ENCODE measurements around the gene ALDH3A2. TPM values are rescaled to one million over a fixed set of nuclear protein-coding genes. Genes with fewer than 3 reads are reported as not detected.

The ALDH3A2 gene
- polyA plus RNA-seq, 4 donors = 68.6 to 153 (median 76.0) TPM

- H3K4me1 ChIP-seq (ENCODE audit: control insufficient read depth in 3 of 3, insufficient read depth in 2 of 3, low read depth in 1 of 3, low read length in 2 of 3) = peaks cover 3 to 47% (median 6%) of the 10 kb centered on the region in 3 donors
- no peaks in the 10 kb centered on the region for H3K27me3 ChIP-seq (ENCODE audit: control insufficient read depth in 3 of 3, insufficient read depth in 3 of 3, low read length in 3 of 3)
- FAIRE-seq = no peak
- 93 to 94% (median 94%) methylated on average over 5 of the region's 5 CpGs for WGBS, 3 donors
- H3K4me3 ChIP-seq (ENCODE audit: low read depth in 1 of 3, low read length in 3 of 3) = no peak overlapping the region
- no peak for DNase-seq
- no peaks in the 10 kb centered on the region for H3K36me3 ChIP-seq (ENCODE audit: control insufficient read depth in 3 of 3, insufficient read depth in 2 of 3, low read depth in 1 of 3, low read length in 3 of 3)
- H3K27ac ChIP-seq (ENCODE audit: low read depth in 1 of 3, low read length in 2 of 3) = no peak overlapping the region
- H3K9me3 ChIP-seq (ENCODE audit: control insufficient read depth in 2 of 2, insufficient read depth in 1 of 2, low read depth in 1 of 2, low read length in 1 of 2) = peaks cover 0 to 3% of the 10 kb centered on the region in 2 donors
Measured at GRCh38 chr17:19725486-19725885, 76.9 kb downstream of the ALDH3A2 start.

DNA sequence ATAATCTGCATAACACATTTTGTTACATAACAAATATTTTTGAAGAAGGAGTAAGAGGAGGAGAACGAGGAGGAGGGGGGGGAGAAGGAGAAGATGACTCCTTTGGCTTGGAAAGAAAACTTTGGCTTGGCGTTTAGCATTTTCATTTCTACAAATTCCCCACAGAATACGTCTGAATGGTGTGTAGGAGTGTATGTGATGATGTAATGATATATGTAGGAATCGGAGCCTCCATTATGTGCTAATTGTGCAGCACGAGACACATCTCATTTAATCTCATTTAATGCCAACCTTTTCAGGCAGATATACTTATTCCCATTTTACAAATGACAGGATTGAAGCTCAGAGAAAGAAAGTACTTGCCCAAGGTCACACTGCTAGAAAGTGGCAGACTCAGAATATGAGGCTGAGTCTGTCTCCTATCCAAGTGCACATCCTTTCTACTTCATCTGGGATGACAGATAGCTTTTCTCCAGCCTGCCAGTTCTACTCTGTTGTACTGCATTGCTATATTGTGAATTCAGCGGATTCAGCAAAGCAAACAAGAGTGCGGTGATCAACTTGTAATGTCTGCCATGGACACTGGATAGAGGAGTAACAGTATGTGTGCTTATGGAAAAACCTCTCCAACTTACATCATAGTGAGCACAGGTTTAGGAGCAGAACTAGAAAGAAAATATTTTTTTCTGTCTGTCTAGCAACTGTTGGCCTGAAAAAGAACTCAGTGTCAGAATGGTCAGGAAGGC is 78.3 kb downstream of the ALDH3A2 start:
- H3K27ac ChIP-seq (ENCODE audit: low read depth in 1 of 3, low read length in 2 of 3) = peak overlapping the region in 1 of 3 donors; percentile 96
- no peak overlapping the region for H3K4me3 ChIP-seq (ENCODE audit: low read depth in 1 of 3, low read length in 3 of 3)
- peaks cover 3 to 33% (median 3%) of the 10 kb centered on the region in 3 donors for H3K4me1 ChIP-seq (ENCODE audit: control insufficient read depth in 3 of 3, insufficient read depth in 2 of 3, low read depth in 1 of 3, low read length in 2 of 3)
- whole genome bisulfite sequencing, 3 donors = 80 to 92% (median 85%) methylated on average over 7 of the region's 7 CpGs
- no peaks in the 10 kb centered on the region for H3K36me3 ChIP-seq (ENCODE audit: control insufficient read depth in 3 of 3, insufficient read depth in 2 of 3, low read depth in 1 of 3, low read length in 3 of 3)
- FAIRE-seq (no peak), DNase-seq (no peak)
- peaks cover 0 to 3% of the 10 kb centered on the region in 2 donors for H3K9me3 ChIP-seq (ENCODE audit: control insufficient read depth in 2 of 2, insufficient read depth in 1 of 2, low read depth in 1 of 2, low read length in 1 of 2)
- no peaks in the 10 kb centered on the region for H3K27me3 ChIP-seq (ENCODE audit: control insufficient read depth in 3 of 3, insufficient read depth in 3 of 3, low read length in 3 of 3)

Other genes starting within 250 kb of the ALDH3A2 start
- 1 to 10 TPM; 1.1 to 5.6 (median 2.2) TPM for gene RNF112, start 237.5 kb upstream of the ALDH3A2 start, polyA plus RNA-seq
- gene SLC47A1, start 114.9 kb upstream of the ALDH3A2 start, polyA plus RNA-seq = 1 to 10 TPM in 1 of 4 donors, under 1 TPM in 1, not detected in 2; 0.43 to 4.0 TPM
- gene SLC47A2, start 67.8 kb downstream of the ALDH3A2 start, polyA plus RNA-seq = 1 to 10 TPM in 1 of 4 donors, under 1 TPM in 3; 0.34 to 1.1 (median 0.54) TPM
- 1 to 10 TPM in 3 of 4 donors, under 1 TPM in 1; 0.92 to 5.8 (median 3.1) TPM for gene ALDH3A1, start 99.5 kb downstream of the ALDH3A2 start, polyA plus RNA-seq
- gene ULK2, start 219.2 kb downstream of the ALDH3A2 start, polyA plus RNA-seq = 10 to 100 TPM in 1 of 4 donors, 1 to 10 TPM in 3; 1.8 to 11.4 (median 3.5) TPM